CD14-positive monocyte (primary cell): ENCODE data around the gene NOS1. TPM values are rescaled to one million over a fixed set of nuclear protein-coding genes. Genes with fewer than 3 reads are reported as not detected.

Experiments used
- DNase-seq, 3 donors: peaks; one replicate each; pipeline ENCODE4 v3.0.0-alpha.2; 2011 to 2022
- H2AFZ ChIP-seq: 2 replicates; pipeline ENCODE4 v1.6.0; 2012; ENCODE audit warnings: mild to moderate bottlenecking, low read depth, low read length, inconsistent platforms; ENCODE audit not compliant: insufficient read depth, poor library complexity, severe bottlenecking
- H3K27ac ChIP-seq, 2 donors: 1 replicate in 1 of 2; 2 replicates in 1 of 2; pipeline ENCODE4 v1.5.1; 2012 to 2013; ENCODE audit warnings: low read length in 2 of 2, control low read depth in 1 of 2, inconsistent platforms in 1 of 2, low read depth in 1 of 2, mild to moderate bottlenecking in 1 of 2
- H3K27me3 ChIP-seq, 2 donors: one replicate each; pipeline versions ENCODE4 v1.6.0 to v1.6.1; 2011 to 2013; ENCODE audit warnings: low read length in 2 of 2; ENCODE audit not compliant: control insufficient read depth in 2 of 2, insufficient read depth in 2 of 2
- H3K36me3 ChIP-seq, 2 donors: replicated peaks in 1 of 2; 1 replicate in 1 of 2; 2 replicates in 1 of 2; pipeline versions ENCODE4 v1.5.1 to v1.6.1; 2012 to 2013; ENCODE audit warnings: low read length in 2 of 2, control low read depth in 1 of 2, inconsistent platforms in 1 of 2, mild to moderate bottlenecking in 1 of 2; ENCODE audit not compliant: insufficient read depth in 2 of 2, control insufficient read depth in 1 of 2
- H3K4me1 ChIP-seq, 2 donors: 1 replicate in 1 of 2; 2 replicates in 1 of 2; pipeline versions ENCODE4 v1.5.1 to v1.6.1; 2012 to 2013; ENCODE audit warnings: low read length in 2 of 2, control low read depth in 1 of 2, inconsistent platforms in 1 of 2, mild to moderate bottlenecking in 1 of 2, moderate library complexity in 1 of 2; ENCODE audit not compliant: insufficient read depth in 2 of 2, control insufficient read depth in 1 of 2
- H3K4me2 ChIP-seq: replicated peaks from 2 replicates; pipeline ENCODE3; 2012; ENCODE audit warnings: low read length, moderate library complexity, mild to moderate bottlenecking; ENCODE audit not compliant: poor library complexity, severe bottlenecking; ENCODE audit errors: extremely low read depth
- H3K4me3 ChIP-seq, 3 experiments: fragments of 200-600 bp in 1 of 3; sonication (generic) in 1 of 3; replicated peaks in 1 of 3; 1 replicate in 2 of 3; 2 replicates in 1 of 3; pipeline ENCODE4 v1.5.1; 2011 to 2013; ENCODE audit warnings: low read length in 3 of 3, mild to moderate bottlenecking in 3 of 3, control low read depth in 2 of 3, low read depth in 2 of 3, inconsistent platforms in 1 of 3, moderate library complexity in 1 of 3
- H3K79me2 ChIP-seq: 2 replicates; pipeline ENCODE4 v1.6.0; 2012; ENCODE audit warnings: mild to moderate bottlenecking, control low read depth, inconsistent platforms, low read length, moderate library complexity; ENCODE audit not compliant: insufficient read depth
- H3K9ac ChIP-seq: 2 replicates; pipeline ENCODE4 v1.6.0; 2017; ENCODE audit warnings: low read length, mild to moderate bottlenecking; ENCODE audit not compliant: insufficient read depth, poor library complexity, severe bottlenecking
- H3K9me3 ChIP-seq, 2 donors: replicated peaks in 1 of 2; 1 replicate in 1 of 2; 2 replicates in 1 of 2; pipeline versions ENCODE4 v1.5.1 to v1.6.1; 2012 to 2013; ENCODE audit warnings: low read length in 2 of 2, control low read depth in 1 of 2; ENCODE audit not compliant: control insufficient read depth in 1 of 2, insufficient read depth in 1 of 2
- H4K20me1 ChIP-seq: 2 replicates; pipeline ENCODE4 v1.6.0; 2012; ENCODE audit warnings: mild to moderate bottlenecking, low read length, control low read depth, moderate library complexity; ENCODE audit not compliant: insufficient read depth
- H3K27ac Mint-ChIP-seq, 7 donors: one replicate each; pipeline ENCODE4 v1.8.0; 2020; ENCODE audit warnings: mild to moderate bottlenecking in 7 of 7, mixed read lengths in 7 of 7, moderate library complexity in 6 of 7, inconsistent platforms in 2 of 7
- H3K27me3 Mint-ChIP-seq, 3 donors: one replicate each; pipeline ENCODE4 v1.8.0; 2021 to 2022; ENCODE audit warnings: low read depth in 3 of 3, mild to moderate bottlenecking in 3 of 3, mixed read lengths in 3 of 3, moderate library complexity in 3 of 3, inconsistent platforms in 1 of 3
- H3K36me3 Mint-ChIP-seq, 2 donors: one replicate each; pipeline ENCODE4 v1.8.0; 2020; ENCODE audit warnings: mixed read lengths in 2 of 2, inconsistent platforms in 1 of 2, mild to moderate bottlenecking in 1 of 2
- H3K4me1 Mint-ChIP-seq: one replicate; pipeline ENCODE4 v1.8.0; 2020; ENCODE audit warnings: mild to moderate bottlenecking, mixed read lengths
- H3K4me3 Mint-ChIP-seq, 2 donors: one replicate each; pipeline ENCODE4 v1.8.0; 2020; ENCODE audit warnings: mild to moderate bottlenecking in 2 of 2, mixed read lengths in 2 of 2, moderate library complexity in 1 of 2
- H3K9me3 Mint-ChIP-seq, 7 donors: one replicate each; pipeline ENCODE4 v1.8.0; 2020 to 2022; ENCODE audit warnings: mixed read lengths in 7 of 7, mild to moderate bottlenecking in 6 of 7, moderate library complexity in 6 of 7, inconsistent platforms in 2 of 7
- WGBS: methylation state at CpG from one replicate; pipeline ENCODE4 v1.1.5; 2013; ENCODE audit warnings: missing lambda C conversion rate; ENCODE audit not compliant: insufficient coverage; 5-methylcytosine and 5-hydroxymethylcytosine counted together
- intact Hi-C, 2 donors: fragments of 100-400 bp; cut with micrococcal nuclease; formaldehyde crosslinking; loops; one replicate each; pipeline versions ENCODE4 v1.15.0 to v1.15.1; 2023
- polyA plus RNA-seq, 3 donors: library from polyadenylated mRNA; depleted of rRNA in 1 of 3; unstranded in 2 of 3; stranded (reverse) in 1 of 3; fragments of 300-500 nt in 2 of 3; fragments of >200 nt in 1 of 3; fragmentation: Illumina TruSeq in 2 of 3; gene quantifications; 1 replicate in 2 of 3; 2 replicates in 1 of 3; pipeline ENCODE4 v1.2.3, GENCODE V29; 2012 to 2021
- TF ChIP-seq, protein P1 (sequence below): fragments of 200-600 bp; IDR thresholded peaks from one replicate; pipeline ENCODE4 v1.8.0; 2022; ENCODE audit warnings: antibody characterized with exemption, mild to moderate bottlenecking

The NOS1 gene
- polyA plus RNA-seq, 3 donors = not detected

DNA sequence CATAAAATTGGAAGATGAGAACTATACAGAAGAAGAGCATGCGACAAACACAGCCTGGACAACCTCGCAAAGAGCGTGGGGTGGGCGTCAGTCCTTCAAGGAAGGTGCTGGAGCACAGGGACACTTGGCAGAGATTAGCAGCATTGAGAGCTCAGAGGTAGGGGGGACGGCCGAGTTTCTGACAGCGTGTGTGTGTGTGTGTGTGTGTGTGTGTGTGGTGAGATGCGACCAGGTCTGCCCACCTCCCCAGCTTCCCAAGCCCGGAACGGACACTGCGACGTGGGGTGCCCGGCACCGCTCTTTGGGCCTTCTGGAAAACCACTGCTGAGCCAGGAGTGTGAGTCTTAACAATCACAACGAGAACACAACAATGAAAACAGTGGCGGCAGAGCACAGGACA, 153.2 kb downstream of the NOS1 start:
- H3K36me3 Mint-ChIP-seq = no peaks in the 10 kb centered on the region
- DNase-seq = no peak
- no peaks in the 10 kb centered on the region for H3K27me3 ChIP-seq
- peaks cover 10 to 17% (median 10%) of the 10 kb centered on the region in 3 donors for H3K27me3 Mint-ChIP-seq
- TF ChIP-seq, protein P1, sequence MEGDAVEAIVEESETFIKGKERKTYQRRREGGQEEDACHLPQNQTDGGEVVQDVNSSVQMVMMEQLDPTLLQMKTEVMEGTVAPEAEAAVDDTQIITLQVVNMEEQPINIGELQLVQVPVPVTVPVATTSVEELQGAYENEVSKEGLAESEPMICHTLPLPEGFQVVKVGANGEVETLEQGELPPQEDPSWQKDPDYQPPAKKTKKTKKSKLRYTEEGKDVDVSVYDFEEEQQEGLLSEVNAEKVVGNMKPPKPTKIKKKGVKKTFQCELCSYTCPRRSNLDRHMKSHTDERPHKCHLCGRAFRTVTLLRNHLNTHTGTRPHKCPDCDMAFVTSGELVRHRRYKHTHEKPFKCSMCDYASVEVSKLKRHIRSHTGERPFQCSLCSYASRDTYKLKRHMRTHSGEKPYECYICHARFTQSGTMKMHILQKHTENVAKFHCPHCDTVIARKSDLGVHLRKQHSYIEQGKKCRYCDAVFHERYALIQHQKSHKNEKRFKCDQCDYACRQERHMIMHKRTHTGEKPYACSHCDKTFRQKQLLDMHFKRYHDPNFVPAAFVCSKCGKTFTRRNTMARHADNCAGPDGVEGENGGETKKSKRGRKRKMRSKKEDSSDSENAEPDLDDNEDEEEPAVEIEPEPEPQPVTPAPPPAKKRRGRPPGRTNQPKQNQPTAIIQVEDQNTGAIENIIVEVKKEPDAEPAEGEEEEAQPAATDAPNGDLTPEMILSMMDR = no peak
- 91% methylated on average over 7 of the region's 16 CpGs for WGBS
- no peak overlapping the region for H3K9ac ChIP-seq
- H4K20me1 ChIP-seq = no peaks in the 10 kb centered on the region
- H3K36me3 ChIP-seq = no peaks in the 10 kb centered on the region
- no peaks in the 10 kb centered on the region for H3K4me1 ChIP-seq
- H3K9me3 ChIP-seq = no peaks in the 10 kb centered on the region
- H3K4me2 ChIP-seq = no peak overlapping the region
- intact Hi-C loops = no loop called here
- H3K4me1 Mint-ChIP-seq = no peaks in the 10 kb centered on the region
- peaks cover 0 to 2% (median 0%) of the 10 kb centered on the region in 7 donors for H3K9me3 Mint-ChIP-seq
- no peak overlapping the region for H3K4me3 Mint-ChIP-seq
- no peak overlapping the region for H3K27ac Mint-ChIP-seq
- no peak overlapping the region for H3K4me3 ChIP-seq
- H3K79me2 ChIP-seq = no peaks in the 10 kb centered on the region
- H3K27ac ChIP-seq = no peak overlapping the region
- H2AFZ ChIP-seq = no peak overlapping the region

DNA sequence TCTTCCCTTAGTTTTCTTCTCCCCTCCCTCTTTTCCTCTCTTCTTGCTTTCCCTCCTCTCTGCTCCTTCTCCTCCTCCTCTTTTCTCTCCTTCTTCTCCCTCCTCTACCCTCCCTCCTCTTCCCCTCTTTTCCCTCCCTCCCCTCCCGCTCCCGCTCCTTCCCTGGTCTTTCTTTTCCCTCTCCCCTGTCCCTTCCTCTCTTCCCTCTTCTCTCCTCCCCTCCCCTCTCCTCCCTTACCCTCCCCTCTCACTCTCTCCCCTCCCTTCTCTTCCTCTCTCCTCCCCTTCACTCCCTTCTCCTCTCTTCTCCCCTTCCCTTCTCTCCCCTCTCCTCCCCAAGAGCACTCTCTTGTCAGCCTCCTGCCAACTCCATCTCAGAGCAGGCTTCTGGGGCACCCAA, 153.8 kb downstream of the NOS1 start:
- Histone ChIP-seq H3K36me3 (no peaks in the 10 kb centered on the region), H3K4me1 (no peaks in the 10 kb centered on the region), H3K27me3 (no peaks in the 10 kb centered on the region), H4K20me1 (no peaks in the 10 kb centered on the region), H3K9me3 (no peaks in the 10 kb centered on the region), H3K4me3 (no peak overlapping the region), H3K79me2 (no peaks in the 10 kb centered on the region), H3K4me2 (no peak overlapping the region), H2AFZ (no peak overlapping the region), H3K27ac (no peak overlapping the region), H3K9ac (no peak overlapping the region)
- H3K4me3 Mint-ChIP-seq = no peak overlapping the region
- peak overlapping the region in 1 of 7 donors; percentile 41 for H3K27ac Mint-ChIP-seq
- DNase-seq = no peak
- TF ChIP-seq, protein P1 = no peak
- intact Hi-C loops = no loop called here
- peaks cover 0 to 2% (median 0%) of the 10 kb centered on the region in 7 donors for H3K9me3 Mint-ChIP-seq
- 67% methylated on average over 2 of the region's 2 CpGs for WGBS
- H3K4me1 Mint-ChIP-seq = no peaks in the 10 kb centered on the region
- H3K36me3 Mint-ChIP-seq = no peaks in the 10 kb centered on the region
- H3K27me3 Mint-ChIP-seq = peaks cover 11 to 18% (median 12%) of the 10 kb centered on the region in 3 donors
